ENCODE results near the gene GALNT9.
"Not testable (repeated sequence)": the region's sequence is repeated elsewhere in the genome, so short reads cannot be mapped to it uniquely, and the experiment has no call there.

DNA sequence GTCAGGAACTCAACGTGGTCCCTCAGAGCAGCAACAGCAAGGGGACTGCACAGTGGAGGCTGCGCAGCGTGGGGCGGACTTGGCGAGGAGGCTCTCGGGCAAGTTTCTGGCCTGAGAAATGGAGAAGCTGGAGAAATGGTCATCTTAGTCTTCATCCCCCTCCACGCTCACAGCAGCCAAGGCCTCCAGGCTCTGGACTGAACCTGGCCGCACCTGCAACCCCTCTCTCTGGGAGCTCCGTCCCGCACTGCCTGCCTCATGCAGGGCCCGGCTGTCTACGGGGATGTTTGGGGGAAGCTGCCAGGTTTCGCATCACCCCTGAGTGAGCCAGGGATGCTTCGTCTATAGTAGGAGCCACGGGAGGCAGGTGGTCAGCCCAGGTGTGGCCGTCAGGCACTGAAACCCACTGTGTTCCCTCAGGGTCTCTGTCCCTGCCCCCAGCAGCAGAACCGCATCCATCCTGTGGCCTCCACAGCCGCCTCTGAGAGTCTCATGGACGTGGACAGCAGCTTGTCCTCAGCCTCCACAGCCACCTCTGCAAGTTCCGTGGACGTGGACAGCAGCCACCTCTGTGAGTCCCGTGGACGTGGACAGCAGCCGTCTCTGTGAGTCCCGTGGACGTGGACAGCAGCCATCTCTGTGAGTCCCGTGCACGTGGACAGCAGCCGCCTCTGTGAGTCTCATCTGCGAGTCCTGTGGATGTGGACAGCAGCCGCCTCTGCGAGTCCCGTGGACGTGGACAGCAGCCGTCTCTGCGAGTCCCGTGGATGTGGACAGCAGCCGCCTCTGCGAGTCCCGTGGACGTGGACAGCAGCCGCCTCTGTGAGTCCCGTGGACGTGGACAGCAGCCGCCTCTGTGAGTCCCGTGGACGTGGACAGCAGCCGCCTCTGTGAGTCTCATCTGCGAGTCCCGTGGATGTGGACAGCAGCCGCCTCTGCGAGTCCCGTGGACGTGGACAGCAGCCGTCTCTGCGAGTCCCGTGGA, 29.1 kb upstream of the GALNT9 start:
- TF ChIP-seq CTBP1 (IDR thresholded peaks at IDR 0.05; ENCODE audit: borderline replicate concordance); FOXK2 (IDR thresholded peaks at IDR 0.05); HDGF (IDR thresholded peaks at IDR 0.05; ENCODE audit: borderline replicate concordance): not testable (repeated sequence)

Data from HEK293T (cell line).